K562 (cell line): ENCODE data around the gene RGPD8.

Experiments used
- CTCF ChIP-seq, 3 experiments: IDR thresholded peaks in 2 of 3; conservative IDR thresholded peaks in 1 of 3; 2 replicates each; pipeline ENCODE4 v1.5.1; 2011 to 2012; ENCODE audit warnings: low read length in 3 of 3, mild to moderate bottlenecking in 3 of 3, control low read depth in 2 of 3, improper control_type of control experiment in 1 of 3, inconsistent platforms in 1 of 3, low read depth in 1 of 3, mixed read lengths in 1 of 3, moderate library complexity in 1 of 3; ENCODE audit not compliant: insufficient read depth in 2 of 3
- HDGF ChIP-seq: fragments of 450-650 bp; IDR thresholded peaks from 2 replicates; pipeline ENCODE4 v1.6.1; 2016
- REST ChIP-seq, 2 experiments: fragments of 450-650 bp; formaldehyde crosslinking in 1 of 2; IDR thresholded peaks; 2 replicates each; pipeline versions ENCODE4 v1.4.0 to v1.6.1; 2014 to 2020; ENCODE audit warnings: mild to moderate bottlenecking in 2 of 2, borderline replicate concordance in 1 of 2, low read depth in 1 of 2

GRCh38 chr2:112481528-112482233, 48.2 kb upstream of the RGPD8 start, which contains the start of gene TTL:
- TF ChIP-seq REST (IDR thresholded peaks at IDR 0.05; ENCODE audit: borderline replicate concordance) (no peak), REST (CRISPR knock-in tag; IDR thresholded peaks at IDR 0.05; ENCODE audit: low read depth) (no peak), CTCF (IDR thresholded peaks at IDR 0.05 in 2 of 3, conservative IDR thresholded peaks at IDR 0.05 in 1 of 3; ENCODE audit: insufficient read depth in 2 of 3, low read depth in 1 of 3, low read length in 3 of 3) (no peak), HDGF (no peak)
